ENCODE data around the gene USP3.
"Not testable (repeated sequence)": the region's sequence is repeated elsewhere in the genome, so short reads cannot be mapped to it uniquely, and the experiment has no call there.

Gene USP3

DNA sequence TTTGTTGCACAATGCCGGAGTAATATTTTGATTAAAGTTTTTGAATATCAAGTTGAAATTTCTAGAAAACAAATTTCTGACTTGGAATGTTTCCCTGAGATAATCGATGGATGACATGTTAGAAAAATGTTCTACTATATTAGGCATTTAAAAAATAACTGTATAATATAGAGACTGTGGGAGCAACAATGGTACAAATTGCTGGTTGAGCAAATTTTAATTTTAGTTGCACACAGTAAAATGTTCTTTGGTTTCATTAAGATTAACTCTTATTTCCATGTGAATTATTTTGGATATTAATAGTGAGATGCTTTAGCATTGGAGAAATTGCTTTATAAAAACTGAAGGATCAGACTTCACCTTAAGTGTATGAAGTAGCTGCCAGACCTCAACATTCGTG is 9.3 kb downstream of the USP3 start:
- no peak for DNase-seq (ENCODE audit: low read depth, low spot score)

GRCh38 chr15:63514531-63514943 is 10.1 kb downstream of the USP3 start:
- no peak for DNase-seq (ENCODE audit: low read depth, low spot score)

- no peak for DNase-seq (ENCODE audit: low read depth, low spot score)
Observed at GRCh38 chr15:63517202-63517601, 12.8 kb downstream of the USP3 start.

GRCh38 chr15:63517628-63518027 is 13.2 kb downstream of the USP3 start:
- no peak for DNase-seq (ENCODE audit: low read depth, low spot score)

DNA sequence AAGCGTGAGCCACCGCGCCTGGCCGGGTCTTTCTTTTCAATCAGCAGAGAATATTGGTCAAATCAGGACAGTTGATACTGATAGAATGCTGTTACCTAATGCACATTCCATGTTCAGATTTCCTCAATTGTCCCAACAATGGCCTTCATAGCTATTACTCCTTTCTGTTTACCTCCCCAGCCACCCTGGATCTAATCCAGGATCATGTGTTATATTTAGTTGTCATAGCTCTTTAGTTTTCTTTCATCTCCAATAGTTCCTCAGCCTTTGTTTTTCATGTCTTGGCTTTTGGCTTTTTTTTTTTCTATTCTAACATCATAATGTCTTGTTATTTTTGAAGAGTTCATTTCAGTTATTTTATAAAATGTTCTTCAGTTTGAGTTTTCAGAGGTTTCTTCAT is 14.6 kb downstream of the USP3 start:
- no peak for DNase-seq (ENCODE audit: low read depth, low spot score)

DNA sequence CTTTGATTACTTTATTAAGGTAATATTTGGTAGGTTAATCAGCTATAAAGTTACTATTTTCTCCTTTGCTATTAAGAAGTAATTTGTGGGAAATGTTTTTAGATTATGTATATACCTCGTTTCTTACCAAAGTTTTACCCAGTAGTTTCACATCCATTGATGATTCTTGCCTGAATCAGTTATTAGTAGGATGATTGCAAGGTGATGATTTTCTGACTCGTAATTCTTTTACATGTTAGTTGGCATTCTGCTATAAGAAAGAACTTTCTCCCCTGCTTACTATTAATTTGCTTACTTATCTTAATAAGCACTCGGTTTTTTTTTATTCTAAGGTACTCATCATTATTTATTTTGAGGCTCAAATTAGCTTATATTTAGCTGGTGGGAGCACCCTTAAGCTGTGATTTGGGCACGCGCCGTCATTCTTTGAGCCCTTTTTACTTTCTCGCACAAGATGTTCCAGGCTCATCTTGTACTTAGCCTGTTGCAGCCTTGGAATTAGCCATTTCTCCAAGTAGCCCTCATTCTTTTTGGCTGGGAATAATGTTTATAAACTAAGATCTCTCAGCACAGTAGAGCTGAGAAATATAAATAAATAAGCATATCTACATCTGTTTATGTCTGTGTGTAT is 15.3 kb downstream of the USP3 start:
- no peak for DNase-seq (ENCODE audit: low read depth, low spot score)

DNA sequence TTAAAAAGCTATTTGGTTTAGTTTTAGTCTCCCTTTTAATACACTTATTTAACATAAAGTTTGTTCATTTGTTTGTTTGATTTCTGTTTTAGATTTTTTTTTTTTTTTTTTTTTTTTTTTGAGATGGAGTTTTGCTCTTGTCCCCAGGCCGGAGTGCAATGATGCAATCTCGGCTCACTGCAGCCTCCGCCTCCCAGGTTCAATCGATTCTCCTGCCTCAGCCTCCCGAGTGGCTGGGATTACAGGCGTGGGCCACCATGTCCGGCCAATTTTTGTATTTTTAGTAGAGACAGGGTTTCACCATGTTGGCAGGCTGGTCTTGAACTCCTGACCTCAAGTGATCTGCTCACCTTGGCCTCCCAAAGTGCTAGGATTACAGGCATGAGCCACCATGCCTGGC is 16.1 kb downstream of the USP3 start:
- not testable (repeated sequence) for DNase-seq (ENCODE audit: low read depth, low spot score)

- DNase-seq (ENCODE audit: low read depth, low spot score): no peak
Observed at GRCh38 chr15:63522225-63522578, 17.8 kb downstream of the USP3 start.

GRCh38 chr15:63523306-63523990 is 19.1 kb downstream of the USP3 start:
- DNase-seq (ENCODE audit: low read depth, low spot score): no peak

DNA sequence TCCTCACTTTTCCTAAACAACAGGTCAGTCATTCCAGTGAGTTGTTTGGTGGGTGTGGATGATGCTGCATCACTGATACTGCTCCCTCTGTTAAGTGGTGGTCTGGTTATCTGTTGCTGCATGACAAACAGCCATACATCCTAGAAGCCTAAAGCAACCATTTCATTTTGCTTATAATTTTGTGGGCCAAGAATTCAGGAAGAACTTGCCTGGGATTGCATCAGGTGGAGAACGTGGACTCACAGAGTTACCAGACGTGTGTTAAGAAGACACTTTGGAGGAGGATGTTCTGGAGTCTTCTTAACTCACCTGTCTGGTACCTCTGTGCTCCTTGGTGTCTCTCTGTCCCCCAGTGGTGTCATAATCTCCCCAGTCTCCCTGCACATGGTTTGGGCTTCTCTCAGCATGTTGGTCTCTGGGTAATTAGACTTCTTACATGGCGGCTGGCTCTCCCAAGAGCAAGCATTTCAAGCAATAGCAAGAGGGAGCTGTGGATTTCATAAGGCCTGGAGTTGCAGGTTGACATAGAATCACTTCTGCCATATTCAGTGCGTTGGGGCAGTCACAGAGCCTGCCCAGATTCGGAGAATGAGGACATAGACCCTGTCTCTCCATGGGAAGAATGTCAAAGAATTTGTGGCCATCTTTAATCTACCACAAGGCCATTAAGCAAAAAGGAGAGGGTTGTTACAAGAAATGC is 20.1 kb downstream of the USP3 start:
- DNase-seq (ENCODE audit: low read depth, low spot score): no peak

- no peak for DNase-seq (ENCODE audit: low read depth, low spot score)
Observed at GRCh38 chr15:63526401-63526800, 22.0 kb downstream of the USP3 start.

DNA sequence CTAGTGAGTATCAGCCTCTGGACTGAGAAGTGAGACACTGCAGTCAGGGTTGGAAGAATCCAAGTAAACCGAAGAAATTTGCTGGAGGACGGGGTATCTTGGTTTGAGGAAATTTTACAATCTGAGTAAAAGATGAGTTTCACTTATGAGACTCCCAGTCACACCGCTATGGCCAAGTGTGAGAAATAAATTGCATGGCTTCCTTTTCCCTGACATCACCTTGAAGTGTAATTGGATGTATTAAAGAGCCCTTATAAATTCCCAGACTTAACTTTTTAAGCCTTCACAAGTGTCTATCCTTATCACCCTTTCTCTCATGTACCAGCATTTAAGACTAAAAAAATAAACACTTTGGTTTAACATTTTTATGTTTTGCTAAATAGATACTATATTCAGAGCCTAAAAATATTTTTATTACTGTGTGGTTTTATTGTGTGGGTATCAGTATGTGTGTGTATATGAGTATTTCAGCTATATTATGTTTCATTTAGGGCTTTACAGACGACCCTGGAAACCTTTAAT is 23.8 kb downstream of the USP3 start:
- no peak for DNase-seq (ENCODE audit: low read depth, low spot score)

- DNase-seq (ENCODE audit: low read depth, low spot score): no peak
Observed at GRCh38 chr15:63530235-63530634, 25.8 kb downstream of the USP3 start.

DNA sequence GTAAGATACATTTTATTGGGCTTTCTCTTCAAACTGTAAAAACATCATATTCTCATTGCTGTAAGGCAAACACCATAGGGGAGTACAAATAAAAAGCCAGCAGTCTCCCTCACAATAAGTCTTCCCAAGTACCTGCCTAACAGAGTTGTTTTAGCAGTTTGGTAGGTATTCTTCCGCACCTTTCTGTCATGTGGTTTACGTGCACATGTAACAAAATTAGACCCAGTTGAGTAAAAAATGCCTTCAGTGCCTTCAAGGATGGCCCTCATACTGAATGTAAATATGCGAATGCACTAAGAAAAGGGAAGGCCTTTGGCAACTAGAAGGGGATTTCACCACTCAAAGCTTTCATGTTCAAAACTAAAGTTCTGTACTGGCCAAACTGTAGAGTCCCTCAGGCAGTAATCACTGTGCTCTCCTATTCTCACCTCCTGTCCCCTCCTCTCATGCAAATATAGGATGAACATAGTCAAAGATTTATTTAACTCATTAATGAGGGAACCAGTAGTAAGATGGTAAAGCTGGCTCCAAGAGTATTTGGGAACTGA is 26.4 kb downstream of the USP3 start:
- no peak for DNase-seq (ENCODE audit: low read depth, low spot score)

- DNase-seq (ENCODE audit: low read depth, low spot score): no peak
Observed at GRCh38 chr15:63531586-63531985, 27.2 kb downstream of the USP3 start.

DNA sequence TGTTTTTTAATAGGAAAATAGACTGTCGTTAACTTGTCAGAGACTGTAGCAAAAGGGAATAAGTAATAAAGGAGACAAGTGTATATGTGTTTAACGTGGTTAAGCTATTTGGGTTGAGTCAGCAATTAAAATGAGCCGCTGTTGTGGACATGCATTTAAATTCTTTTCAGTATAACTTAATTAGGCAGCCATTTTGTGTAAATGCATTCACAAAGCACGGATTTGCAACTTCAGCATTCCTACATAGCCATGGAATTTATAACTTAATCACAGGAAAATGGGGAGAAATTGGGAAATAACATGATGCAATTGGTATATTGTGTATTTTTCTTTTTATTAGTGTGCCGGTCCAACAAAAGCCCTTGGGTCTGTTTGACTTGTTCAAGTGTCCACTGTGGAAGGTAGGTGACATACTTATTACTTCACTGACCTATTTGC is 27.9 kb downstream of the USP3 start:
- no peak for DNase-seq (ENCODE audit: low read depth, low spot score)

GRCh38 chr15:63534888-63535287 is 30.5 kb downstream of the USP3 start:
- not testable (repeated sequence) for DNase-seq (ENCODE audit: low read depth, low spot score)

DNA sequence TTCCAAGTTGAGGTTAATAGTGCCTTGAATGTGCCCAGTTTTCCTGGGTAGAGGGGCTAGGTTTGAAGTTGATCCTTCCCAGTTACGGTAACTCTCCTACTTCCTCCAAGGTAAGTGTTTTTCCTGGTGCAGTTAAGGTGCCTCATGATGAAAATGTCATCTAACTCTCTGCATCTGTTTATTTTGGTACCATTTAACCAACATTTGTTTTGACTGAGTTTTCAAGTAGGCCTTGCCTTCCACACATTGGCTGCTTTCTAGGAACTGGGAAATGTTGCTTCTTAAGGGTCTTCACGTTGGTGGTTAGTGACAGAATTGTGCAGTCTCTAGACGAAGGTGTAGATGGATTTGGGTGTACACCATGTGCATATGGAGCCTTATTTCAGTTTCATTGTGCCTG is 31.3 kb downstream of the USP3 start:
- no peak for DNase-seq (ENCODE audit: low read depth, low spot score)

DNA sequence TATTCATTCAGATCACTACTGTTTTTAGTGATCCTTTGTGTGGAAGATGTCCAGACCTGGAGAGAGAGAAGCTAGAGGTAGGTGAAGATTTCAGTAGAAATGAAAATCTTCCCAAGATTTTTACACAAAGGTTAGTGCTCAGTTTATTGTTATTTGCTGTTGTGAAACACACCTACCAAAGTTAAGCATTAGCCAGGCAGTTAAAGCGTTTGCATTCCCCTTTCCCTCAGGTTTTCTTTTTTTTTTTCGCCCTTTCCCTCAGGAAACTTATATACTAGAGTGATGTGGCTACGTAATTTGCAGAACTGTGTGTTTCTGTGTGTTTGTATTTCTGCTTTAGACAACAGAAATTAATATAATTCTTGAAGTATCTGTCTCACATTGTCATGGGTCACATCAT is 34.5 kb downstream of the USP3 start:
- no peak for DNase-seq (ENCODE audit: low read depth, low spot score)

- no peak for DNase-seq (ENCODE audit: low read depth, low spot score)
Observed at GRCh38 chr15:63539521-63539920, 35.1 kb downstream of the USP3 start.

- DNase-seq (ENCODE audit: low read depth, low spot score): no peak
Observed at GRCh38 chr15:63539998-63540397, 35.6 kb downstream of the USP3 start.

DNA sequence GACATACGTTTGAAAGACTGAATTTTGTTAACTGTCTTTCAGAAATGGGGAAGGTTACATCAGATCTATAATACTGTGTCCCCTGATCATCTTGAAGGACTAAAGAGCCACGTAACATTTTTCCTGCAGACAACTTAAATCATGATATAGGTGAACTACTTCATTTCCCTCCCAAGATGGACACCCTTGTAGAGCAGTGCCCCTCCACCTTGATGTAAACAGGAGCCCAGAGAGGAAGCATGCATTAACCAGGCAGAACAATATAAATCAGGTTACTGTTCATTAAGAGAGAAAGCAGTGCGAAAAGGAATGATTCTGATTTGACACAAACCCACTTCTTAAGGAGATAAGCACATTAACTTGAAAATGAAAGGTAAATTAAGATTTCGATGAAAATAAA is 36.1 kb downstream of the USP3 start:
- DNase-seq (ENCODE audit: low read depth, low spot score): no peak

Data from ELF-1 (cell line).